HG02870 (cell line): ENCODE results near the gene UQCRHL.

Experiments
- ATAC-seq: cut with Tn5 transposase; IDR thresholded peaks from one replicate; pipeline ENCODE4 v1.9.1; 2021; ENCODE audit warnings: mild to moderate bottlenecking, moderate library complexity; ENCODE audit not compliant: unreplicated experiment

UQCRHL gene

GRCh38 chr1:15799004-15799867 is 8.2 kb downstream of the UQCRHL start:
- ATAC-seq, result no peak

- ATAC-seq, result no peak
Measured at GRCh38 chr1:15797614-15798390, 9.6 kb downstream of the UQCRHL start.

GRCh38 chr1:15796086-15796462 is 11.4 kb downstream of the UQCRHL start:
- no peak for ATAC-seq

GRCh38 chr1:15788624-15789301 is 18.7 kb downstream of the UQCRHL start:
- no peak for ATAC-seq

DNA sequence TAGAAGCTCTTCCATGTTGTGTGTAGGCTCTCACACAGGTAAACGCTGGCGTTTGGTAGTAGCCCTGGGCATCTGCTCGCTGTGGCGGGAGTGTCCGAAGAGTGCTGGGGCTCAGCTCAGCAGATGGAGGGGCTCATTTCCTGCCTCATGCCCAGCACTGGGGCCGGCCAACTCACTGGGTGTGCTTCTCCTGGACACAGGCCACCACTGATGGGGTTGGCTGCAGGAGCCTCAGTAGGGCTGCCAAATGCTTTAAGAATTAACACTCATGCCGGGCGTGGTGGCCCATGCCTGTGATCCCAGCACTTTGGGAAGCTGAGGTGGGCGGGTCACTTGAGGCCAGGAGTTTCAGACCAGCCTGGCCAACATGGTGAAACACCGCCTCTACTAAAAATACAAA is 20.9 kb downstream of the UQCRHL start:
- no peak for ATAC-seq

GRCh38 chr1:15785683-15786082 is 21.8 kb downstream of the UQCRHL start:
- ATAC-seq, result no peak

GRCh38 chr1:15777909-15778707 is 29.3 kb downstream of the UQCRHL start:
- no peak for ATAC-seq

DNA sequence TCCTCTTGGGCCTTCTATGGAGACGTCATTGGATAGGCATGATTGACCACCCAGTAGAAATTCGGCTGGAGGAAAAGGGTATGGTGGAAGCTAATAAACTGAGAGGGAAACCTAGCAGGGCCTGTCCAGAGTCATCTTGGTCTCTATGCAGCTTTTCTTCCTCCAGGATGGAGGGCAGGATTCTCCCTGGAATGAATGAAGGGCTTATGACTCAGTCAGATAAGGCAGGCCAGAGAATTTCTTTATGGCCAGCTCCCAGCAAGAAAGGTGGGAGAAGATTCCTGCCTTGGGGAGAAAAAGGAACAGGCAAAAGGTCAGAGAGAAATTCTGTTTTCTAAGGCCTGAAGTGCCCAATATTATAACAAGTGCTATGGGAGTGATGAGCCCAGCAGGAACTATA is 31.7 kb downstream of the UQCRHL start:
- ATAC-seq, result no peak

- no peak for ATAC-seq
Measured at GRCh38 chr1:15771836-15772515, 35.5 kb downstream of the UQCRHL start.

DNA sequence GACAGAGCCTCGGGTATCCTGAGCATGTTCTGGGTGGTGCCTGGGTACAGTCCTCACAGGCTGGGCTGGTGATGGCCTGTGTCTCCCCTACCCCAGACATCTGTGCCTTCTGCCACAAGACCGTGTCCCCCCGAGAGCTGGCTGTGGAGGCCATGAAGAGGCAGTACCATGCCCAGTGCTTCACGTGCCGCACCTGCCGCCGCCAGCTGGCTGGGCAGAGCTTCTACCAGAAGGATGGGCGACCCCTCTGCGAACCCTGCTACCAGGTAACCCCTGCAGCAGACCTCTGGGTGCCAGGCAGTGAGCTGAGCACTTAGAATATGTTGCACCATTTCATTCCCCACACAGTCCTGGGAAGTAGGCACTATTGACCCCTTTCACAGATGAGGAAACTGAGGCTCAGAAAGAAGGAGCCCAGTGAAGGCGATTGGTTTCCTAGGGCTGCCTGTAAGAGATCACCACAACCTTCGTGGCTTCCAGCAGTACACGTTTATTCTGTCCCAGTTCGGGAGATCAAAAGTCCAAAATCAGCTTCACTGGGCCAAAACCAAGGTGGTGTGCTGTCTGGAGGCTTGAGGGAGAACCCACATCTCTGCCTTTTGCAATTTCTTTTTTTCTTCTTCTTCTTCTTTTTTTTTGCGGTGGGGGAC is 37.0 kb downstream of the UQCRHL start:
- ATAC-seq, result no peak

GRCh38 chr1:15768388-15768787 is 39.1 kb downstream of the UQCRHL start:
- no peak for ATAC-seq

DNA sequence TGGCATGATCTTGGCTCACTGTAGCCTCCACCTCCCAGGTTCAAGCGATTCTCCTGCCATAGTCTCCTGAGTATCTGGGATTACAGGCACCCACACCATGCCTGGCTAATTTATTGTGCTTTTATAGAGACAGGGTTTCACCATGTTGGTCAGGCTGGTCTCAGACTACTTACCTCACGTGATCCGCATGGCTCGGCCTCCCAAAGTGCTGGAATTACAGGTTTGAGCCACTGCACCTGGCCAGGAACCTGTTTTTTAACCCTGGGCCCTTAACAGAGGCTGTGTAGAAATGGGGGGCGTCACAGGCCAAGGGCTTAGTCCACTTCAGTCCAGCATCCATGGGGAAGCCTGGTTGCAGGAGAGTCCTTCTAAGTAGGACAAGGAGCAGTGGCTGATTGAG is 39.5 kb downstream of the UQCRHL start:
- no peak for ATAC-seq

GRCh38 chr1:15765495-15766194 is 41.8 kb downstream of the UQCRHL start:
- no peak for ATAC-seq

GRCh38 chr1:15764890-15765289 is 42.6 kb downstream of the UQCRHL start:
- ATAC-seq, result no peak

- no peak for ATAC-seq
Measured at GRCh38 chr1:15764269-15764764, 43.1 kb downstream of the UQCRHL start.

- ATAC-seq, result no peak
Measured at GRCh38 chr1:15762546-15762945, 44.9 kb downstream of the UQCRHL start.

DNA sequence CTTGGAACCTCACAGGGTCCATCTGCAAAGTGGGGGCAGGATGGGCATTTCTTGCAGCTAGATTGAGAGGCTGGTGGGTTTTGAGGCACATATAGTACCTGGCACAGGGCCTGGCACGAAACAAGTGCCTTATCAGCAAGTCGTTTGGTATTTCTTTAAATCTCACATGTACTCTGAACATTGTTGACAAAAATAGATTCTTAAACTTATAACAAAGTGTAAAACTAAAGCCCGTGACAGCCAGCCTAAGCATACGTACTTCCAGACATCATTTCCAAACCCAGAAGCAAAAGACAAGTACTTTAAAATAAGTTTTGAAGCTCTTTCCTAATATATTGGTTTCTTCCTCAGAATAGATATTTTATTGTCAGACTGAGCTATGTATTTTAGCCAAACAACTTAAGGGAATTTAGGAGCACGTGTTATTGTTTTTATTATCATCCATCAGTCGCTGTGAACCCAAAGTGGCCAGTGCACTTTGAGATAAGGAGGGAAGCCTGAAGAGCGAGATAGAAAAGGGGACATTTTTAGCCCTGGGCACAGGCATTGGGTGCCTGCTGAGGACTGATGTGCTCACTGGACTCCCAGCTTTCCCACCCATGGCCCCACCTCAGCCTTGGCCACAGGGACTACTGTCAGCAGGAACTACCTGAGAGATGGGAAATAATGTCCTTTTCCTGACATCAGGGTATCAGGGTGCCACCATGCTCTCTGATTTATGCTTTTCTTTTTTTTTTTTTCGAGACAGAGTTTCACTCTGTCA is 45.9 kb downstream of the UQCRHL start:
- ATAC-seq, result no peak

- ATAC-seq, result no peak
Measured at GRCh38 chr1:15760520-15761211, 46.8 kb downstream of the UQCRHL start.
